HEK293T (cell line): Measurements from ENCODE around the gene MAD2L2.

Experiments
- CTCF ChIA-PET: fragments of 350-600 bp; formaldehyde crosslinking; extraction: SDS; loops from one replicate; lab custom pipeline; 2021; ENCODE audit warnings: antibody characterized with exemption, inconsistent platforms; lab: Yijun Ruan, JAX
- POLR2A ChIA-PET: fragments of 350-600 bp; formaldehyde crosslinking; extraction: SDS; loops from one replicate; lab custom pipeline; 2020; ENCODE audit warnings: antibody characterized with exemption, inconsistent platforms; lab: Yijun Ruan, JAX
- DNase-seq: peaks from one replicate; pipeline ENCODE4 v3.0.0; 2012; ENCODE audit warnings: mixed read lengths; ENCODE audit errors: extremely low spot score
- ARNT ChIP-seq: fragments of 450-650 bp; IDR thresholded peaks from 2 replicates; pipeline ENCODE4 v1.6.1; 2017; ENCODE audit warnings: mild to moderate bottlenecking
- BHLHE40 ChIP-seq: fragments of 450-650 bp; IDR thresholded peaks from 2 replicates; pipeline ENCODE4 v1.6.1; 2016; ENCODE audit warnings: mild to moderate bottlenecking, moderate library complexity, borderline replicate concordance
- CTBP1 ChIP-seq: fragments of 450-650 bp; IDR thresholded peaks from 2 replicates; pipeline ENCODE4 v1.6.1; 2016; ENCODE audit warnings: borderline replicate concordance
- ELF4 ChIP-seq: fragments of 450-650 bp; IDR thresholded peaks from 2 replicates; pipeline ENCODE4 v1.6.1; 2017; ENCODE audit warnings: antibody characterized with exemption
- FOXA1 ChIP-seq: fragments of 450-650 bp; IDR thresholded peaks from 2 replicates; pipeline ENCODE4 v1.6.1; 2016; ENCODE audit warnings: mild to moderate bottlenecking
- FOXK2 ChIP-seq: fragments of 450-650 bp; IDR thresholded peaks from 2 replicates; pipeline ENCODE4 v1.6.1; 2016; ENCODE audit warnings: mild to moderate bottlenecking
- FOXM1 ChIP-seq: fragments of 450-650 bp; IDR thresholded peaks from 2 replicates; pipeline ENCODE4 v1.6.1; 2017; ENCODE audit warnings: mild to moderate bottlenecking, borderline replicate concordance
- HDGF ChIP-seq: fragments of 450-650 bp; IDR thresholded peaks from 2 replicates; pipeline ENCODE4 v1.6.1; 2017; ENCODE audit warnings: antibody characterized with exemption, borderline replicate concordance
- L3MBTL2 ChIP-seq: fragments of 450-650 bp; conservative IDR thresholded peaks from 2 replicates; pipeline ENCODE4 v1.6.1; 2016; ENCODE audit warnings: mild to moderate bottlenecking
- LEF1 ChIP-seq: fragments of 450-650 bp; IDR thresholded peaks from 2 replicates; pipeline ENCODE4 v1.6.1; 2017; ENCODE audit warnings: mild to moderate bottlenecking, borderline replicate concordance
- NFRKB ChIP-seq: fragments of 450-650 bp; IDR thresholded peaks from 2 replicates; pipeline ENCODE4 v1.6.1; 2016; ENCODE audit warnings: mild to moderate bottlenecking, moderate library complexity
- SP1 ChIP-seq: fragments of 450-650 bp; IDR thresholded peaks from 2 replicates; pipeline ENCODE4 v1.6.1; 2017
- SUZ12 ChIP-seq: fragments of 450-650 bp; IDR thresholded peaks from 2 replicates; pipeline ENCODE4 v1.6.1; 2016; ENCODE audit warnings: mild to moderate bottlenecking
- TARDBP ChIP-seq: fragments of 450-650 bp; IDR thresholded peaks from 2 replicates; pipeline ENCODE4 v1.6.1; 2016
- ZNF384 ChIP-seq: fragments of 450-650 bp; IDR thresholded peaks from 2 replicates; pipeline ENCODE4 v1.6.1; 2016
- TF ChIP-seq, protein P1 (sequence below): fragments of 450-650 bp; IDR thresholded peaks from 2 replicates; pipeline ENCODE4 v1.6.1; 2016

The MAD2L2 gene

DNA sequence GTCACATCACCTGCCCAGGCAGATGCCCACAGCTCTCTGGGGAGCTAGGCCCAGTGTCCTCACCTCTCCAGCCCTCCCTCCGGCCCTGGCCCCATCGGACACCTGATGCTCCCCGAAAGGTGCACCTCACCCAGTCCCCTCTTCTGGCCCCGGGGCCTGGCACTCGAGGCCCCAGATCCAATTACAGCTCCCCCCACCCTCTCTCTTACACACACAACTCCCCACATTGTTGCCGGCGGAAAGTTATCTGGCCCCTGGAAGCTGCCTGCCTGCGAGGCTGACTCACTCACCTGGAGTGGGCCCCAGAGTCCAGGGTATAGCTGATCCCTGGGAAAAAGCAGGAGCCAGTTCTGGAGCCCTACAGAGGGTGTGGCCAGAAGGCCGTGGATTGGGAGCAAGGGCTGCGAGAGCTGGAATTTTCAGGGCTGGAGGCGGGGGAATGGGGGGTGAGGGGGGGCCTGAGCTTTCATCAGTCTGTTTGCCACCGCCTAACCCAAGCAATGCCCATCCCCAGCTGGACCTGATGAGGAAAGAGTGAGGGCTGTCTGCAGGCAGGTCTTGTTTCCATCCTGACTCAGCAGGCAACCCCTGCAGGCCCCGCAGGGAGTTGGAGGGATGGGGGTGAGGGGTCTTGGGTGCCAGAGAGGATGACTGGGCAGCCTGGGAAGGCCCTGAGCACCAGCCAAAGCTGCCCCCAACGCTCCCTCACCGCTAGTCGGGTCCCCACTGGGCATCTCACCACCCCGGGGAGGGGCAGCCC lies 27.7 kb downstream of the MAD2L2 start:
- ChIA-PET POLR2A (interaction anchor here (1.1 kb wide), 1 partner anchor 11 kb away, joined by 4 read pairs; the partner anchor contains the start of gene FBXO6), CTCF (interaction anchor here (0.6 to 1.5 kb wide), 2 partner anchors 58 to 107 kb away, joined by 3 to 4 read pairs; no protein-coding TSS in a partner anchor)
- DNase-seq, result no peak
- TF ChIP-seq, protein P1, sequence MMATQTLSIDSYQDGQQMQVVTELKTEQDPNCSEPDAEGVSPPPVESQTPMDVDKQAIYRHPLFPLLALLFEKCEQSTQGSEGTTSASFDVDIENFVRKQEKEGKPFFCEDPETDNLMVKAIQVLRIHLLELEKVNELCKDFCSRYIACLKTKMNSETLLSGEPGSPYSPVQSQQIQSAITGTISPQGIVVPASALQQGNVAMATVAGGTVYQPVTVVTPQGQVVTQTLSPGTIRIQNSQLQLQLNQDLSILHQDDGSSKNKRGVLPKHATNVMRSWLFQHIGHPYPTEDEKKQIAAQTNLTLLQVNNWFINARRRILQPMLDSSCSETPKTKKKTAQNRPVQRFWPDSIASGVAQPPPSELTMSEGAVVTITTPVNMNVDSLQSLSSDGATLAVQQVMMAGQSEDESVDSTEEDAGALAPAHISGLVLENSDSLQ, result no peak
- no peak for TF ChIP-seq BHLHE40
- no peak for TF ChIP-seq FOXA1
- TF ChIP-seq ELF4, result no peak
- no peak for TF ChIP-seq LEF1
- TF ChIP-seq NFRKB, result no peak
- TF ChIP-seq SP1, result no peak
- TF ChIP-seq FOXM1, result no peak
- no peak for TF ChIP-seq CTBP1
- TF ChIP-seq ARNT, result no peak
- TF ChIP-seq FOXK2, result no peak
- no peak for TF ChIP-seq L3MBTL2
- no peak for TF ChIP-seq SUZ12
- no peak for TF ChIP-seq TARDBP
- no peak for TF ChIP-seq HDGF
- no peak for TF ChIP-seq ZNF384

GRCh38 chr1:11652203-11652780 lies 28.7 kb downstream of the MAD2L2 start:
- DNase-seq, result no peak
- POLR2A ChIA-PET, result no interaction called here
- CTCF ChIA-PET, result interaction anchor here (0.6 to 3.3 kb wide), 3 partner anchors 59 to 181 kb away, joined by 3 to 19 read pairs (median 4); no protein-coding TSS in a partner anchor
- no peak for TF ChIP-seq ELF4
- TF ChIP-seq NFRKB, result no peak
- TF ChIP-seq FOXM1, result no peak
- no peak for TF ChIP-seq CTBP1
- no peak for TF ChIP-seq HDGF
- TF ChIP-seq ARNT, result no peak
- no peak for TF ChIP-seq L3MBTL2
- no peak for TF ChIP-seq BHLHE40
- no peak for TF ChIP-seq TARDBP
- TF ChIP-seq ZNF384, result no peak
- no peak for TF ChIP-seq SUZ12
- TF ChIP-seq LEF1, result no peak
- no peak for TF ChIP-seq FOXK2
- TF ChIP-seq, protein P1, result no peak
- no peak for TF ChIP-seq FOXA1
- TF ChIP-seq SP1, result no peak

DNA sequence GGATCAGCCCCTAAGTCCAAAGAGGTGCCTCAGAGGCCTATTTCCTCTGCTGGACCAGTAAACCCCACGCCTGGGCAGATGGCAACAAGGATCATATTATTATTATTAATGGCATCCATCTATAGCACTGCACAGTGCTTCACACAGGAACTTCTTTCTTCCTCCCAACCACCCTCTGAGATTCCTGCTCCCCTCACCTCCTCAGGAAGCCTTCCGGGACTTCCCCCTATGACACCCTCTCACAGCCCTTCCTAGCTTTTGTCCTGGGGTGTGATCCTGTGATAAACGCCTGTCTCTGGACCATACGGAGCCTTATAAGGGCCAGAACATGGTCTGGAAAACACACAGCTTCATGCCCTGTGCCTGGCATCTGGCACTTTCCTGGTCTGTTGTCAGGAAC lies 29.9 kb downstream of the MAD2L2 start:
- TF ChIP-seq FOXK2 (no peak), BHLHE40 (no peak), SP1 (no peak), ELF4 (no peak), ARNT (no peak), NFRKB (no peak), LEF1 (no peak), L3MBTL2 (no peak), TARDBP (no peak), HDGF (no peak), ZNF384 (no peak), SUZ12 (no peak), CTBP1 (no peak), FOXA1 (no peak)
- TF ChIP-seq, protein P1, result no peak
- no peak for DNase-seq
- POLR2A ChIA-PET, result interaction anchor here (1.7 kb wide), 1 partner anchor 31 kb away, joined by 4 read pairs; the partner anchor contains the start of gene MAD2L2
- CTCF ChIA-PET, result interaction anchor here (1.4 to 3.3 kb wide), 3 partner anchors 65 to 71 kb away, joined by 5 to 19 read pairs (median 5); no protein-coding TSS in a partner anchor

DNA sequence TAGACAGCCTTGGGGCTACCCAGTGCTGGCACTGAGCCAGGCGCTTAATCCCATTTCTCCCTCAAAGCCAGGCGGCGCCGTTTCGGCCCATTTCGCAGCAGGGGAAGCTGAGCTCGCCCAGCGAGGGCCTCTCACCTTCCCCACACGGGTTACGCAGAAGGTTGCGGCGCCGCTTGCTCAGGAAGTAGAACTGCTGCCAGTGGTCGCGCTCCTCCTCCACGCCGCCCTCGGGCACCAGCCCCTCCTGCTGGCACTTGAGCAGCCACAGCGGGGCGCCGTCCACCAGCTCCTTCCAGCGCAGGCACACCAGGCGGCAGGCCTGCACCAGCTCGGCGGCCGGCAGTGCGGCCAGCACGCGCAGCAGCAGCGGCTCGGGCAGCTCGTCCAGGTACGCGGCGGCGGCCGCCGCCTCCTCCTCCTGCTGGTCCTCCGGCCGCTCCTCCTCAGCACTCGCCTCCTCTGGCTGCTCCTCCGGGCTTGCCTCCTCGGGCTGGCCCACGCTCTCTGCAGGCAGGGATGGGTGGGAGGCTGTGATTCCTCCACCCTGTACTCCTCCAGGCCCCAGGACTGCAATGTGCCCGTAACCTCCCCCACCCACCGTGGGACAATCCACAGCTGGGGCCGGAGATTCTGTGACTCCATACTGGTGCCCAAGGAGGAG lies 30.5 kb downstream of the MAD2L2 start:
- TF ChIP-seq FOXA1 (no peak), CTBP1 (no peak), FOXK2 (no peak), BHLHE40 (no peak), LEF1 (no peak), TARDBP (no peak), HDGF (no peak), SP1 (no peak), NFRKB (no peak), ZNF384 (no peak), ELF4 (no peak), FOXM1 (no peak), ARNT (no peak), L3MBTL2 (no peak), SUZ12 (no peak)
- TF ChIP-seq, protein P1, result no peak
- peak; percentile 70 for DNase-seq
- ChIA-PET POLR2A (interaction anchor here (0.6 to 1.7 kb wide), 2 partner anchors 31 to 69 kb away, joined by 3 to 4 read pairs; partner anchors contain the start of gene MAD2L2), CTCF (interaction anchor here (0.5 to 3.3 kb wide), 7 partner anchors 35 to 613 kb away, joined by 3 to 19 read pairs (median 4); no protein-coding TSS in a partner anchor)
